Measurements from ENCODE around the gene NFYC. TPM values are rescaled to one million over a fixed set of nuclear protein-coding genes. Genes with fewer than 3 reads are reported as not detected.

The NFYC gene
- total RNA-seq, 6 experiments from 2014 or later = 31.0 to 48.1 (median 43.8) TPM

DNA sequence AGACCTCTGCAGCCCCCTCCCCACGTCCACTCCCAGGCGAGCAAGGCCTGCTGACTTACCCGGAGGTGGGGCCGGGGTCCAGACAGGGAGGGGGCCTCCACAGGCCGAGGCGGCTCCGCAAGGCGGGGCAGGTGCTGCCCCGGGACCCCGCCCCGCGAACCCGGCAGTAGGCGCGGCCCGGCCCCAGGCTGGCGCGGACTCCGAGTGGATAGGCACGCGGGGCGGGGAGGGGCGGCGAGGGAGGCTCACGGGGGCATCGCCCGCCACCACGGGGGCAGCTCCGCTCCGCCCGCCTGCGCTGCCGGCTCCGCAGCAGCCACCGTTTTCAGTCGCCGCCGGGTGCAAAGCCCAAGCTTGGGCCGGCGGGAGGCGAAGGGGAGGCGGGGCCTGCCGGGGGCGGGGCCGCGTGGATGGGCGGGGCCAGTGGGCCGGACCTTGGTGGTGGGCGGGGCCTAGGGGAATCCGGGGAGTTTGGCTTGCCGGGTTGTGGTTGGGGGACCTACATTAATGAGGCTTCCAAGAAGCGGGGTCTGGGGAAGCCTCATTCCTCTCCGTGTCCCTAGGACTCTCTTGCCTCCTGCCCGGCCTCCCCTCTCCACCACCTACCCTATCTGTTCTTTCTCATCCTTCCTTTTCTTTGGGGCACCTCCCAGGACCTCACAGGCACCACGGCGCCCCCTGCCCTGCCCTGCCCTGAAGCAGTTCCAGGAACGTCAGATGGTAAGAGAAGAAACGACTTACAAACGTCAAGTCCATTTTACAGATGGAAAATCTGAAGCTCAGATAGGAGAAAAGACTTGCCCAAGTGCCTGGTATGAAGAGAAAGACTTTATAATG, 26.0 kb upstream of the NFYC start, which contains the start of gene RIMS3:
Gene RIMS3 (minus strand): TSS at position 348 of the 837 bp plus-strand sequence. CDS start 23,757 bp downstream, outside the sequence.
- no peaks in the 10 kb centered on the region for H3K9me3 Mint-ChIP-seq
- TF ChIP-seq, protein P1, sequence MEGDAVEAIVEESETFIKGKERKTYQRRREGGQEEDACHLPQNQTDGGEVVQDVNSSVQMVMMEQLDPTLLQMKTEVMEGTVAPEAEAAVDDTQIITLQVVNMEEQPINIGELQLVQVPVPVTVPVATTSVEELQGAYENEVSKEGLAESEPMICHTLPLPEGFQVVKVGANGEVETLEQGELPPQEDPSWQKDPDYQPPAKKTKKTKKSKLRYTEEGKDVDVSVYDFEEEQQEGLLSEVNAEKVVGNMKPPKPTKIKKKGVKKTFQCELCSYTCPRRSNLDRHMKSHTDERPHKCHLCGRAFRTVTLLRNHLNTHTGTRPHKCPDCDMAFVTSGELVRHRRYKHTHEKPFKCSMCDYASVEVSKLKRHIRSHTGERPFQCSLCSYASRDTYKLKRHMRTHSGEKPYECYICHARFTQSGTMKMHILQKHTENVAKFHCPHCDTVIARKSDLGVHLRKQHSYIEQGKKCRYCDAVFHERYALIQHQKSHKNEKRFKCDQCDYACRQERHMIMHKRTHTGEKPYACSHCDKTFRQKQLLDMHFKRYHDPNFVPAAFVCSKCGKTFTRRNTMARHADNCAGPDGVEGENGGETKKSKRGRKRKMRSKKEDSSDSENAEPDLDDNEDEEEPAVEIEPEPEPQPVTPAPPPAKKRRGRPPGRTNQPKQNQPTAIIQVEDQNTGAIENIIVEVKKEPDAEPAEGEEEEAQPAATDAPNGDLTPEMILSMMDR (IDR thresholded peaks at IDR 0.05) = no peak
- DNase-seq = no peak
- H3K27me3 Mint-ChIP-seq (ENCODE audit: insufficient read depth) = peaks cover 16% of the 10 kb centered on the region
- H3K4me3 Mint-ChIP-seq = peak within 1 kb of the TSS; percentile 79
- H3K4me1 Mint-ChIP-seq (ENCODE audit: low read depth) = no peaks in the 10 kb centered on the region
- H3K36me3 Mint-ChIP-seq (ENCODE audit: low read depth) = no peaks in the 10 kb centered on the region
- no peak within 1 kb of the TSS for H3K27ac Mint-ChIP-seq

DNA sequence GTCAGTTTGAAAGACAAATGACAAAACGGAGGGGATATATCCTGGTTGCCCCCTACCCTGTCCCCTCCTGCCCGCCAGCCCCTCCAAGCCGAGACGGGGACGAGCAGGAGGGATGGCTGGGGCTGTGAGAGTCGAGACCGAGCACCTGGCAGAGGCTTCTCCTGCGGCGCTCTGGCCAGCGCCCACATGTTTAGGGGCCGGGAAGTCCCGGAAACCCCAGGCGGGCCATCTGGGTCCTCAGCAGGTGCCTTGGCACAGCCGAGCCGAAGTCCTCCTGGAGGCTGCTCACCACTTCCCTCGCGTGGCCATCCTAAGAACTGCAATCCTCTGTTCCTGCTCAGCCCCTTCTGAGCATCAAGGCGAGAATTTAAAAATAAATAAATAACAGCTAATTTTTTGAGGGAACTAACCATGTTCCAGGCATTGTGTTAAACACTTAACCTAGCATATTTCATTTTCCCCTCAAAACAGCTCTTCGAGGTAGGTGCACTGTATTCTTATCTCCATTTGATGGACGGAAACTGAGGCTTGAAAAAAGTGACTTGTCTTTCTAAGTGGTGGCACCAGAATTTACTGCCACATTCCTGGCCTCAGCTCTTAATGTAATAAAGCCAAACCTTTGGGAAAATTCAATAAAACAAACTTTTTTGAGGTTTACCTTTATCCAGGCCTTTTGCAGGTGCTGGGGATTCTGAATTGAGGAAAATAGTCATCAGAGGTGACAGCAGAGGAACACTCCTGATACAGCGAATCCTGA, 22.6 kb upstream of the NFYC start:
- H3K27me3 Mint-ChIP-seq (ENCODE audit: insufficient read depth) = peaks cover 8% of the 10 kb centered on the region
- no peaks in the 10 kb centered on the region for H3K36me3 Mint-ChIP-seq (ENCODE audit: low read depth)
- peak; percentile 32 for DNase-seq
- TF ChIP-seq, protein P1 (IDR thresholded peaks at IDR 0.05) = peak; percentile 95
- H3K9me3 Mint-ChIP-seq = no peaks in the 10 kb centered on the region
- no peak overlapping the region for H3K4me3 Mint-ChIP-seq
- no peak overlapping the region for H3K27ac Mint-ChIP-seq
- H3K4me1 Mint-ChIP-seq (ENCODE audit: low read depth) = peaks cover 8% of the 10 kb centered on the region

DNA sequence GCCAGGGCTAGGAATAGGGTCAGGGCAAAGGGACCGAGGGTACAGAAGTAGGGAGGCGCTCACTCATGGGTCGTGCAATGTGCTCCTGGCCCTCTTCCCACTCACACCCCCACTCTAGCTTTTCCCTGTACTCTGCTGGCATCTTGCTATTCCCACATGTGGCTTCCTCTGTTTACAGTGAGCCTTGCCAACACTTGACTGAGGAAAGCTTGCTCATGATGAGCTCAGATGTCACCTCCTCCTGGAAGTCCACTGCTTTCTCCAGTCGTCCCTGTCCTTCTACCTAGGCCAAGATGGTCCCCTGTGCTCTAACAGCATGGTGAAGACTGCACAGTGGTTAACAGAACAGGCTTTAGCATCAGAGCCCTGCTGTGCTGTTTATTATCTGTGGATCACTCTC, 18.1 kb upstream of the NFYC start:
- Mint-ChIP-seq H3K36me3 (ENCODE audit: low read depth) (no peaks in the 10 kb centered on the region), H3K27ac (no peak overlapping the region), H3K9me3 (no peaks in the 10 kb centered on the region), H3K4me1 (ENCODE audit: low read depth) (peaks cover 8% of the 10 kb centered on the region), H3K27me3 (ENCODE audit: insufficient read depth) (peaks cover 6% of the 10 kb centered on the region), H3K4me3 (no peak overlapping the region)
- DNase-seq = no peak
- TF ChIP-seq, protein P1 (IDR thresholded peaks at IDR 0.05) = no peak

DNA sequence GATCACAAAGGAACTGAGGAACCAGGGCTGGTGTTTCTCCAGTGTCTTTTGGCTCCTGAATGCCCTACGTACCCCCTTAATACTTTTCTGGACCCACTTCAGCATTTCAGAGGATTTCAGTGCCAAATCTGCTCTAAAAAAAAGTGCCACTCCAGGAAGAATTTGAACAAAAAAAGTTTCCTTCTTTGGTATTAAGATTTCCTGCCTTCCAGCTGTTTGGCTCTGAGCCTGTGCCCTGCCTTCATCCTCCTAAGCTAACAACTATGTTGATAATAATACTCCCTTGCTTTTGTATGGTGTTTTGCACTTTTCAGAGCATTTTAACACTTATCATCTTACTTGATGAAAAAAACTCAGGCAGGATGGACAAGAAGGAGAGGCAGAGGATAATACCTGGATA, 15.0 kb upstream of the NFYC start:
- TF ChIP-seq, protein P1 (IDR thresholded peaks at IDR 0.05) = no peak
- peaks cover 8% of the 10 kb centered on the region for H3K4me1 Mint-ChIP-seq (ENCODE audit: low read depth)
- DNase-seq = no peak
- H3K27me3 Mint-ChIP-seq (ENCODE audit: insufficient read depth) = peaks cover 4% of the 10 kb centered on the region
- no peak overlapping the region for H3K27ac Mint-ChIP-seq
- H3K4me3 Mint-ChIP-seq = no peak overlapping the region
- no peaks in the 10 kb centered on the region for H3K36me3 Mint-ChIP-seq (ENCODE audit: low read depth)
- H3K9me3 Mint-ChIP-seq = no peaks in the 10 kb centered on the region

DNA sequence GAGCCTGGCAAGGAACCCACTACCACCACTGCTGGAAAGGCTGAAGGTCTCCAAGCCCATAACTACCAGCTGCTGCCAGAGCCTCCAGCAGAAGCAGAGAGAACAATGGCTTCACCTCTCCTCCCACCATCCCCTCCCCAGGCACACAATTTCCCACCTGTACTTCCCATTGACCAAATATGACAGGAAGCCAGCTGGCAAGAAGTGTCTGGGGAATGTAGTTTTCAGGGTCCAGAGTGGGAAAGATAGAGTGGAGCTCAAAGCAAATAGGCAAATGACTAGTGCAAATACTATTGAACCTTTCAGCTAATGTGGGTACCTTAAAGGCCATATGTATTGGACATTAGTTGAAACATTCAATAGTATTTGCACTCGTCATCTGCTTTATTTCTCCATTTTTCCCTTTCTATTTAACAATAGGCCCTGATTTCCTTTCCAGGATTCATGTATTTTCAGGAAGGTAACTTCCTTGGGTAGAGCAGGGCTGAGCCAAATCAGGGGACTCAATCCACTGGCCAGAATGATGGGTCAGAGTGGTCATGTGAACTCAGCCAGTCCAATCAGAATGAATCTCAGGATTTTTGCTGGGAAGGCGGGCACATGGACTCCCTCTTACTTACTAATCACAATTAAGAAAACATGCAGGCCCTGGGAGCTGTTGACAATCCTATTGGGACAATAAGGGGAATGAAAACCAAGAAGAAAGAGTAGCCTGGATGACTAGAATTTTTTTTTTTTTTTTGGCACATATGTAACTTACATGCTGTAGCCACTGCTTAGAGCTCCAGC, 12.1 kb upstream of the NFYC start:
- H3K36me3 Mint-ChIP-seq (ENCODE audit: low read depth) = no peaks in the 10 kb centered on the region
- H3K27me3 Mint-ChIP-seq (ENCODE audit: insufficient read depth) = peaks cover 4% of the 10 kb centered on the region
- TF ChIP-seq, protein P1 (IDR thresholded peaks at IDR 0.05) = no peak
- H3K9me3 Mint-ChIP-seq = no peaks in the 10 kb centered on the region
- no peaks in the 10 kb centered on the region for H3K4me1 Mint-ChIP-seq (ENCODE audit: low read depth)
- H3K27ac Mint-ChIP-seq = no peak overlapping the region
- DNase-seq = no peak
- no peak overlapping the region for H3K4me3 Mint-ChIP-seq
